GM19324 (cell line): ENCODE measurements around the gene RPS19BP1.
A peak's percentile ranks its signal among the peaks of the same experiment; 100 is the strongest.

ENCODE experiments used
- ATAC-seq: cut with Tn5 transposase; IDR thresholded peaks from one replicate; pipeline ENCODE4 v1.9.1; 2021; ENCODE audit warnings: mild to moderate bottlenecking, moderate library complexity; ENCODE audit not compliant: unreplicated experiment, low FRiP score

The RPS19BP1 gene

GRCh38 chr22:39532215-39533073 is at the start of gene RPS19BP1:
TSS of gene RPS19BP1 (minus strand) at chr22:39532748. CDS start at chr22:39532738, 10 bp downstream.
- peak; percentile 80 for ATAC-seq

DNA sequence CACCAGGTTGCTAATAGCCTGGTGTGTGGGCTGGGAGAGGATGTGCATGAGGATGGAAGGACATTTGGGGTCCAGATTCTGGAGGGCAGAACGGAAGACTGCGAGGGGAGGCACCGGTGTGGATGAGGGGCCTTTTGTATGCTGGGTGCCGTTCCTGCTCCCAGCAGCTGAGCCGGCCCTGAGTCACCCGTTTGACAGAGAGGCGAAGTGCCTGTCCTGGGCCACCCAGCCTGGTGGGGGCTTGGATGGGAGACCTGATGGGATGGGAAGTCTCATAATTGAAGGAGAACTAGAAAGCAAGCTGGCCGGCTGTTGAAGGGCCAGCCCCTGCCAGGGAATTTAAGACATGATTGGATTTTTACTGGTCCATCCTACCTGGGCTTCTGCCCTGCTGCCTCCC is 48.8 kb upstream of the RPS19BP1 start:
- ATAC-seq = no peak

DNA sequence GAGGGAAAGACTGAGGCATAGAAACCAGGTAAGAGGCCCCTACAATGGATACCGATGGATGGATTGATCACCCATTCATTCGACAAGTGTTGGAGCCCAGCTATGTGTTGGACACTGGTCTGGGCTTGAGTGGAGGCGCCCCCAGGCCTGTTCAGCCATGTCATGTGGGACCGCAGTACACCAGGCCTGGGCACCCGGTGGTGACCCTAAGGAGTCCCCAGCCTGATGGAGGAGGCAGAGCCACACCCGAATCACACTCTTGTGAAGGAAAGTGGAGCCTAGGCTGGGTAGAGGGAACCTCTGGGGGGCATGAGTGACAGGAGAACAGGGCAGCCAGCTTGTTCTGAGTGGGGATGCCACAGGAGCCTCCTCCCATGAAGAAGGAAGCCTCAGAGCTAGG is 48.2 kb upstream of the RPS19BP1 start:
- ATAC-seq = no peak

DNA sequence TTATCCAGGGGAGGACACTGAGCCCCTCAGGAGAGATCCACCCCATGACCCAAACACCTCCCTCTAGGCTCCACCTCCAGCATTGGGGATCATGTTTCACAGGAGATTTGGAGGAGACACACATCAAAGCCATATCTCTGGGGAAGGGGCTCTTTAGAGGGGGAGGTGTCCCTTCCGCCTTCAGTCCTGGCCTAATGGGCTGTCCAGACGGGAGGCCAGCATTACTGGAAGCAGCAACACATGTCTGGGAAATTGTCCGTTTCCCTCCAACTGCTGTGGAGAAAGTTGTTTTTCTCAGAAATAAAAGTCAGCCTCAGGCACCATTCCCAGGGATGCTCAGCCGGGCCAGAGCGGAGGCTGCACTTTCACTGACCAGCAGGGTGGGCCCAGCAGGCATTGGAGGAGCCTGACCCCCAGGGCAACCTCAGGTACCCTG is 47.5 kb upstream of the RPS19BP1 start:
- no peak for ATAC-seq

DNA sequence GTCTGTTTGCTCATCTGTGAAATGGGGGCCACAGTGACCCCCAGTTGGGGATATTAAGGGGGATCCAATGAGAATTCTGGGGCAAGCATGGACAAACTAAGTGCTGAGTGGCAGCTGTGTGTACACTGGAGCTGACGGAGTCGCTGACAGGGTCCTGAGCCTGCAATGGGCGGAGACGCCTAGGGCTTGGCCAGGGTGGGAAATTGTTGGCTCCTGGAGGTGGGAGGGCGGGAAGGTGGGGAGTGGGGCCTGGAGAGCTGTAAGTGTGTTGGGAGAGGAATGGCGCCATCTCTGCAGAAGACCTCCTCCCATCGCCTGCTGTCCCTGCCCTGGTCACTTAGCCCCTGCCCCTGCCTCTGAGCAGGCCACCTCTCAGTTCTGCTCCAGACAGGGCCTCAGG is 45.4 kb upstream of the RPS19BP1 start:
- ATAC-seq = no peak

GRCh38 chr22:39577366-39577765 is 44.8 kb upstream of the RPS19BP1 start:
- ATAC-seq = no peak

DNA sequence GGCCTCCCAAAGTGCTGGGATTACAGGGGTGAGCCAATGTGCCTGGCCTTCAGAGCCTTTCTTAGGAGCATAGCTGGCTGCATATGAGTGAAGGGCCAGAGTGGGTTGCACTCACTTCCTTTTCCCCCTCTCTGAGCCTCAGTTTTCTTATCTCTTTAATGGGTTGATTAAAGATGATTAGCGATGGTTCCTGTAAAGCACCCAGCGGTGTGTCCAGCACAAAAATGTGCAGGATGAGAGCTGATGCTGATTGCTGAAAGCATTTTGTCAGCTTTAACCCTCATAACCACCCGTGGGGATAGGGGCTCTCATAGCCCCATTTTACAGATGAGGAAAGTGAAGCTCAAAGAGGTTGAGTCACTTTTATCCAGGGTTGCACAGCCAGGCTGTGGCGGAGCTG is 43.5 kb upstream of the RPS19BP1 start:
- ATAC-seq = no peak

DNA sequence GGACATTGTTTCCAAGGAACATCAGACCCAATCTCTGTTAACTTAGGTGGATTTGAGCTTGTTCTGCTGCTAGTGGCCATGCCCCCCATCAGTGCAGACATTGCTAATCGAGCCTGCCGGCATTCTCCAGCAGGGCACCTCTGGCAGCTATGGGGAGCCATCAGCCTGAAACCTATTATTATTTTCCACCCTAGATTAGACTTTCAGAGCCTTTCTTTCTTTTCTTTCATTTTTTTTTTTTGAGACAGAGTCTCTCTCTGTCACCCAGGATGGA is 42.9 kb upstream of the RPS19BP1 start:
- no peak for ATAC-seq

DNA sequence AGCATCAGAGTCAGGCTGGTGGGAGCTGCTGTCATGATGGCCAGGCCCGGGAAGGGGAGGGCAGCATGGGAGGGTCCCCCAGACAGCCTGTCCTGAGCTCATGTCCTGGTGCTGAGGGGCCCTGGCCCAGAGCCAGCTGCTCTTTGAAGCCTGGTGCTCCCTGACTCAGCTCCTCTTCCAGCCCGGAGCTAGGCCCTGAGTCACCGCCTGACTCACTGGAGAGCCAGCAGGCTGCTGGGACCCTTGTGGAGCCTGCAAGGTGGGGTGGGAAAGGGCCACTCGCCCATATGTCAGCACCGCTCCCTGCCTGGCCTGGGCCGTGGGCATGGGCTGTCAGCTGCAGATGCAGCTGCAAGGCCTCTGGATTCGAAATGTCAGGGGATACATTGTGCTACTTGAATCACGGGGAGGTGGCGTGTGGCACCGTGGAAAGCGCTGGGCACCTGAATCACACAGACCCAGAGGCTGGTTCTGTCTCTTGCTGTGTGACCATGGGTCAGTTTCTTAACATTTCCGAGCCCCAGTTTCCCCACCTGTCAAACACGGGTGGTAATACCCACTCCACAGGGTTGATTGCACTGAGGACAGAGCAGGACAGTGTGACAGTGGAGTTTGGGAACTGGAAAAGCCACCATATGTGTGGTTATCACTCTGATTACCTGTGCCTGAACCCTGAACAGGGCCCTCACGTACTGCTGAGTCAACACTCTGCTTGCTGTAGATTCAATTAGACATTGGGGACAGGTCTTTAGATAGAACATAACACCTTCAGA is 42.4 kb upstream of the RPS19BP1 start:
- ATAC-seq = no peak

GRCh38 chr22:39571538-39571937 is 39.0 kb upstream of the RPS19BP1 start:
- no peak for ATAC-seq

DNA sequence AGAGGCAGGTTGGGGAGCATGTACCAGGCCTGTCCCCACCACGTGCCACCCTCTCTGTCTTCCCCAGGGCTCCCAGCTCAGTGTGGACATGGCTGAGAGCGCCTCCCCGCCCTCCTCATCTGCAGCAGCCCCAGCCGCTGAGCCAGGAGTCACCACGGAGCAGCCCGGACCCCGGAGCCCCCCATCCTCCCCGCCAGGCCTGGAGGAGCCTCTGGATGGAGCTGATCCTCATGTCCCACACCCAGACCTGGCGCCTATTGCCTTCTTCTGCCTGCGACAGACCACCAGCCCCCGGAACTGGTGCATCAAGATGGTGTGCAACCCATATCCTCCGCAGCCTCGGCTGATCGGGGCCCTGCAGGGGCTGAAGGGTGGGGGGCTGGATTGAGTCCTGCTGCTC is 38.1 kb upstream of the RPS19BP1 start, which contains the start of gene CACNA1I:
TSS of gene CACNA1I (plus strand) at position 89 of the 400 bp plus-strand sequence. CDS start at position 89, 0 bp downstream.
- no peak for ATAC-seq

- ATAC-seq = no peak
Measured at GRCh38 chr22:39570226-39570625, 37.7 kb upstream of the RPS19BP1 start.

DNA sequence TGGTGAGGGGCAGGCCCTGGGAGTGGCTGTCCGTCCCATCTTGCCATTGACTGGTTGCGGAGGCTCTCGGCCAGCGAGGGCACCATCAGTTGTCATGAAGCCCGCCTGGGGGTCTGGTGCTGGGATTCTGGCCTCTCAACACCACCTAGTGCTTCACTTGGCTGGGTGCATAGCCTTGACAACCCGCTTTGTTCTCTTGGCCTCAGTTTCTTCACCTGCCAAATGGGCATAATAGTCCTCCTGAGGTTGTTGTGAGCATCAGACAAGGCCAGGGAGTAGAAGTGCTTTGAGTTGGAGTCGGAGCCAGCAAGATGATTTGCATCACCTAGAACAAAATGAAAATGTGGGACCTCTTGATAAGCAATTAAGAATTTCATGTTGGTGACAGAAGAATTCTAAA is 36.5 kb upstream of the RPS19BP1 start:
- ATAC-seq = no peak

DNA sequence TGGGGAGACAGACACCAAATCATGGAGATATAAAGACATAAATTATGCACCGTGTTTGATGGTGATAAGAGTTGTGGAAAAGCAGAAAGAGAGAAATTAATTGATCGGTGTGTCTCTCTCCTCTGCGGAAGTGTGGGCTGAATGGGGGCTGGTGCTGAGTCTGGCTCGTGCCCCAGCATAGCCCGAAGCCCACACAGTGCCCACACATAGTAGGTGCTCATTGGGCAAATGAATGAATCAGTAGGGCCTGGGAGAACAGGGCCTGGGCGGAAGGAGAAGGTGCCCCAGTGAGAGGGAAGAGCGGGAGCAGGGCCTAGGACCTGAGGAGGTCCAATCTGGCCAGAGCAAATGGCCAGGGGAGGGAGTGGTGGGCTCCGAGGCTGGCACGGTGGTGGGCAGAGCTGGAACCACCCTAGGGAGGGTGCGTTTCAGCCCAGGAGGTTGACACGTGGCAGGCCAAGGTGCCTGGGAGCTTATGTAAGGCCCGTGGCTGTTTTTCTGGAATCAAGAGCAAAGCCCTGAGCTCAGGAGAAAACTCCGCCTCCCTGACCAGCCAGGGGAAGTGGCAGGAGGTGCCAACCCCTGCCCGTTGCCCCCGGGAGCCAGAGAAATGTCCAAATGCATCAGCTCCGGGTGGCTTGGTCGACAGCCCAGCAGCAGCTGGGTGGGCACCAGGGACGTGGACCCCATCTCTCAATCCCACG is 35.9 kb upstream of the RPS19BP1 start:
- ATAC-seq = no peak

DNA sequence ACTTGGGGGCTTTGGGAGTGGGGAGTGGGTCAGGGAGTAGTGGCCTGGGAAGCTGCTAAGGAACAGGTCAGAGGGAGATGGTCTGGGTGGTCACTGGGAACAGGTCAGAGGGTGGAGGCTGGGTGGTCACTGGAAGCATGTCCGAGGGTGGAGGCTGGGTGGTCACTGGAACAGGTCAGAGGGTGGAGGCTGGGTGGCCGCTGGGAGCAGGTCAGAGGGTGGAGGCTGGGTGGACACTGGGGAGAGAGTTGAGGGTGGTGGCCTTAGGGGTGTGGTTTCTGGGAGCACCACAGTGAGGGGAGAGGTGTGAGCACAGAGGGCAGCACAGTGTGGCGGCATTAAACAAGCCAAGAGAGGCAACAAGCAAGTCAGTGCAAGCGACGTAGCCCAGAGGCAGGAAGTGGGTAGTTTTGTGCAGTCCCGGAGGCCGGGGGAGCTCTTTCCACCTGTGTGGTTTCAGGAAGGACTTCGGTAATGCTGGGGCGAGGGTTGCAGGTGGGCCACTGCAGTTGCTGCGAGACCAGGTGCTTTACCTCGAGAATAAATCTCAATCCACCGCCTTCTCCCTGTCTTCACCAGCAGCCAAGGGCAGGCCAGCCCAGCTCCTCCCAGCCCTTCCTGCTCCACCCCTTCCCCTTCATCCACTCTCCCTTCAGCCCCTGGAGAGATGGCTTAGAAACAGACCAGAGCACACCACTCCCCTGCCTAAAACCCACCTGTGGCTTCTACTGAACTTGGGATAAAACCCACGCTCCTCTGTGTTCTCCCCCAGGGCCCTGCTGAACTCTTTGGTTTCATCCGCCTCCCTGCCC is 34.8 kb upstream of the RPS19BP1 start:
- ATAC-seq = no peak

GRCh38 chr22:39565414-39565944 is 32.9 kb upstream of the RPS19BP1 start:
- ATAC-seq = no peak

GRCh38 chr22:39563571-39564428 is 31.3 kb upstream of the RPS19BP1 start:
- no peak for ATAC-seq

- ATAC-seq = no peak
Measured at GRCh38 chr22:39562839-39563489, 30.4 kb upstream of the RPS19BP1 start.

- ATAC-seq = no peak
Measured at GRCh38 chr22:39560127-39560526, 27.6 kb upstream of the RPS19BP1 start.
